Suprapubic skin (tissue), 4 donors: ENCODE data around the gene CECR2. TPM values are rescaled to one million over a fixed set of nuclear protein-coding genes. Genes with fewer than 3 reads are reported as not detected.
"Not testable (repeated sequence)": the region's sequence is repeated elsewhere in the genome, so short reads cannot be mapped to it uniquely, and the experiment has no call there.

Experiments
- DNase-seq, 2 donors: peaks; one replicate each; pipeline ENCODE4 v3.0.0-alpha.2; 2019; ENCODE audit warnings: low spot score in 2 of 2
- H3K27ac ChIP-seq: fragments of 200-600 bp; sonication (generic); one replicate; pipeline ENCODE4 v1.5.1; 2019
- H3K27me3 ChIP-seq: fragments of 200-600 bp; sonication (generic); one replicate; pipeline ENCODE4 v1.5.1; 2019
- H3K36me3 ChIP-seq: fragments of 200-600 bp; sonication (generic); one replicate; pipeline ENCODE4 v1.5.1; 2019
- H3K4me1 ChIP-seq: fragments of 200-600 bp; sonication (generic); one replicate; pipeline ENCODE4 v1.5.1; 2019
- H3K4me3 ChIP-seq: fragments of 200-600 bp; sonication (generic); one replicate; pipeline ENCODE4 v1.5.1; 2019; ENCODE audit warnings: mild to moderate bottlenecking
- H3K9me3 ChIP-seq: fragments of 200-600 bp; sonication (generic); one replicate; pipeline ENCODE4 v1.5.1; 2019
- CTCF ChIP-seq, 2 donors: fragments of 200-600 bp in 1 of 2; fragments of 450-650 bp in 1 of 2; sonication (generic) in 1 of 2; IDR thresholded peaks; one replicate each; pipeline ENCODE4 v1.5.1; 2016 to 2019; ENCODE audit warnings: antibody characterized with exemption in 2 of 2, mild to moderate bottlenecking in 1 of 2, moderate library complexity in 1 of 2
- EP300 ChIP-seq: sonication (generic); formaldehyde crosslinking; IDR thresholded peaks from one replicate; pipeline ENCODE4 v1.6.1; 2017; ENCODE audit warnings: antibody characterized with exemption
- POLR2A ChIP-seq, 2 donors: fragments of 450-650 bp; IDR thresholded peaks; one replicate each; pipeline ENCODE4 v1.6.1; 2017; ENCODE audit warnings: antibody characterized with exemption in 2 of 2, mild to moderate bottlenecking in 2 of 2, moderate library complexity in 2 of 2
- POLR2AphosphoS5 ChIP-seq, 3 donors: sonication (generic); formaldehyde crosslinking; IDR thresholded peaks; one replicate each; pipeline ENCODE4 v1.6.1; 2017; ENCODE audit warnings: antibody characterized with exemption in 3 of 3
- WGBS: methylation state at CpG from one replicate; pipeline ENCODE4 v1.1.5; 2018; 5-methylcytosine and 5-hydroxymethylcytosine counted together
- total RNA-seq, 4 donors: library from RNA; depleted of rRNA; stranded (reverse); fragments of >200 nt; gene quantifications; one replicate each; pipeline ENCODE4 v1.1.0, GENCODE V29; 2016

CECR2 gene
- total RNA-seq, 4 donors from 2014 or later = 2.5 to 3.9 (median 3.7) TPM

GRCh38 chr22:17552737-17553136, 183.5 kb downstream of the CECR2 start:
- TF ChIP-seq EP300 (no peak), CTCF (IDR thresholded peaks at IDR 0.05) (no peak), POLR2AphosphoS5 (IDR thresholded peaks at IDR 0.05) (no peak), POLR2A (IDR thresholded peaks at IDR 0.05) (no peak)
- Histone ChIP-seq H3K27ac (no peak overlapping the region), H3K36me3 (no peaks in the 10 kb centered on the region), H3K4me3 (no peak overlapping the region), H3K4me1 (no peaks in the 10 kb centered on the region), H3K27me3 (no peaks in the 10 kb centered on the region), H3K9me3 (no peaks in the 10 kb centered on the region)
- 36% methylated on average over 7 of the region's 7 CpGs for WGBS
- no peak for DNase-seq

GRCh38 chr22:17554814-17555213, 185.6 kb downstream of the CECR2 start:
- Histone ChIP-seq H3K9me3 (no peaks in the 10 kb centered on the region), H3K4me1 (no peaks in the 10 kb centered on the region), H3K36me3 (no peaks in the 10 kb centered on the region), H3K27ac (no peak overlapping the region), H3K27me3 (no peaks in the 10 kb centered on the region), H3K4me3 (no peak overlapping the region)
- TF ChIP-seq POLR2AphosphoS5 (IDR thresholded peaks at IDR 0.05) = no peak
- TF ChIP-seq EP300 = no peak
- TF ChIP-seq POLR2A (IDR thresholded peaks at IDR 0.05) = no peak
- TF ChIP-seq CTCF (IDR thresholded peaks at IDR 0.05) = no peak
- DNase-seq = no peak
- WGBS = 86% methylated on average over 4 of the region's 4 CpGs

- no peak overlapping the region for H3K4me3 ChIP-seq
- TF ChIP-seq POLR2A (IDR thresholded peaks at IDR 0.05) = no peak
These were observed 189.9 kb downstream of the CECR2 start for GRCh38 chr22:17559188-17559587.

GRCh38 chr22:17562906-17563870, 193.9 kb downstream of the CECR2 start, which contains the start of gene SLC25A18:
TSS of gene SLC25A18 (plus strand) at chr22:17563498. CDS start at chr22:17579945, 16,447 bp downstream.
- H3K9me3 ChIP-seq = no peaks in the 10 kb centered on the region
- TF ChIP-seq POLR2AphosphoS5 (IDR thresholded peaks at IDR 0.05) (peak in 1 of 3 donors; percentile 5), CTCF (IDR thresholded peaks at IDR 0.05) (no peak), POLR2A (IDR thresholded peaks at IDR 0.05) (no peak)
- 66% methylated on average over 17 of the region's 17 CpGs for WGBS
- H3K4me3 ChIP-seq = peak within 1 kb of the TSS; percentile 9
- no peaks in the 10 kb centered on the region for H3K27me3 ChIP-seq
- no peak for DNase-seq
- H3K4me1 ChIP-seq = peaks cover 17% of the 10 kb centered on the region
- peak within 1 kb of the TSS; percentile 77 for H3K27ac ChIP-seq
- no peaks in the 10 kb centered on the region for H3K36me3 ChIP-seq

More at GRCh38 chr22:17559188-17559587, 189.9 kb downstream of the CECR2 start:
- no peak for DNase-seq
- 96% methylated on average over 10 of the region's 10 CpGs for WGBS
- peaks cover 10% of the 10 kb centered on the region for H3K4me1 ChIP-seq
- H3K27ac ChIP-seq = no peak overlapping the region
- no peaks in the 10 kb centered on the region for H3K27me3 ChIP-seq
- H3K36me3 ChIP-seq = no peaks in the 10 kb centered on the region
- no peaks in the 10 kb centered on the region for H3K9me3 ChIP-seq

GRCh38 chr22:17563936-17564391, 194.7 kb downstream of the CECR2 start:
- 76% methylated on average over 11 of the region's 11 CpGs for WGBS
- peak overlapping the region; percentile 9 for H3K4me3 ChIP-seq
- H3K27ac ChIP-seq = peak overlapping the region; percentile 77

GRCh38 chr22:17566016-17566687, 196.9 kb downstream of the CECR2 start:
- H3K4me3 ChIP-seq, H3K36me3 ChIP-seq, H3K9me3 ChIP-seq, DNase-seq, H3K27me3 ChIP-seq, H3K27ac ChIP-seq: not testable (repeated sequence)
- H3K4me1 ChIP-seq = peaks cover 34% of the 10 kb centered on the region
- 93% methylated on average over 19 of the region's 19 CpGs for WGBS

More at GRCh38 chr22:17563936-17564391, 194.7 kb downstream of the CECR2 start:
- Histone ChIP-seq H3K36me3 (no peaks in the 10 kb centered on the region), H3K27me3 (no peaks in the 10 kb centered on the region), H3K9me3 (no peaks in the 10 kb centered on the region), H3K4me1 (peaks cover 17% of the 10 kb centered on the region)
- no peak for TF ChIP-seq POLR2AphosphoS5 (IDR thresholded peaks at IDR 0.05)
- peak; percentile 78 for TF ChIP-seq EP300
- no peak for DNase-seq
